SIG-M5 treated with dmso at 0.1 percent for 504 hours (cell line): Measurements from ENCODE around the gene NES.

Experiments used
- DNase-seq: peaks from one replicate; lab custom pipeline; 2025; ENCODE audit not compliant: unreplicated experiment; lab: John Stamatoyannopoulos, UW

NES gene

DNA sequence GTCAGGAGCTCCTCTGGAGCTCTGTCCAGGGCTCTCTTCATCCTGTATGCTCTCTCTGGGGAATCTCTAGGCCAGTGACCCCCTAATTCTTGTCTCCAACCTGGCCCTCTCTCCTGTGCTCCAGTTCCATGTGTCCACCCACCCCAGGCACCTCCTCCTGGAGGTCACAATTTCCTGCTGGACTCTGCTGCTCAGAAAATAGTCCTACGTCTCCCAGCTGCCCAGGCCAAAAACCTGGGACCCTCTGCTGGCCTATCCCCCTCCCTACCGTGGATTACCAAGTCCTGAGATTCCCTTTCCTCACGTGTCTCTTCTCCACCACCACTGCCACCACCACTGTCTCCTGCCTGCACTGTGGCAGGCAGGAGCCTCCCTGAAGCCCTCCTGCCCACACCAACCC is 11.7 kb downstream of the NES start:
- no peak for DNase-seq

DNA sequence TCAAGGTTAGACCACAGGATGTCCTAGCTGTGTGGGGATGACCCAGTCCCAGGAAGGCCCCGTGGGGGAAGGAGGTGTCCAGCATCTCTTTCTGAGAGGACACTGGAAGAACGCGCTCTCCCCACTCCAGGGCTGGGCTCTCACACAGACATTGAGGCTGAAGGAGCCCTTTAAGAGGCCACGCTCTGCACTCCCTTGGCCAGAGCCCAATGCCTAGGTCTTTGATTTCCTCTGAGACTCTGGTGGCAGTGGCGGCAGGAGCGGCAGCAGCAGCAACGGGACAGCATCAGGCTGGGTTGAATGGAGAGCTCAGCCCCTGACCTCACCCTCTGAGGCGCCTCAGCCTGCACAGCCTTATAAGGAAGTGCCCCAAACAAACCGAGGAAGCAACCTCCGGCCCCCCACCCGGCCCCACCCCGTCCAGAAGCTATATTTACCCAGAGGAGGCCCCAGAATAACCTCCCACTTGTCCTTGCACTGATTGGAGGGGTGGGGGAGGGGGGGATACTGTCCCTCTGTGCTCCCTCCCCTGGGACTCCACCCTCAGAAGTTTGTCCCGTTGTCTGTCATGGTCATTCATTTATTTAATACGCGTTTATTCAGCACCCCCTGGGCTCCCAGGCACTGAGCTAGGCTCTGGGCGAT is 12.3 kb downstream of the NES start:
- DNase-seq = peak; percentile 28

DNA sequence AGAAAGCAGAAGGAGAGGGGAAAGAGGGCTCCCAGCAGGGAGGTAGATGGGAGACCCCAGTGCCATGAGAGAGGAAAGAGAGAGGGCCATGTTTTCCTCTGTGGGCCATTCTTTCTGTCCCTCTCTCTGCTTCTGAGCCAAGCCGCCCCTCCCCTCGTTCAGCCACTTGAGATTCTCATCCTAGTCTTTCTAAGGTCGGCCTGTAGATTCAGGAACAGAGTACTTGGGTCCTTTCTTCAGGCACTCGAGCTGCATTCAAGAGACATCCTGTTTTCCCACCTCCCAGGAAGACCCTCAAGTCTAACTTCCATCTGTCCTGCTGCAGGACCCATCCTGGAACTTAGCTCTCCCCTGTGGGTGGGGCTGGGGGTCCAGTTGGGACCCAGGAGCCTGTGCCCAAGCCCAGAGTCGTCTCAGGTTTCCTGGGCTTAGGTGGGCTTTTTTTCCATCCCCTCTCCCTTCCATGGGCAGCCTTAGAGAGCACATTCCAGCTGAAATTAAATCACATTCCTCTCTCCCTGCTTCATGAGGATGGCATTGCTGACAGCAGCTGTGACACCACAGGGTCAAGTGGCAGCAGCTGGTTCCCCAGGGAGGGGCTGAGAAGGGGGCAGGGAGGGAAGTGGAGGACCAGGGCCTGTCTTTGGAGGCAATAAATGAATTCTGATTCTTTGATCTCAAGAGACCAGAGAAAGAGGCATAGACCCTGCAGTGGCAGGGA is 13.0 kb downstream of the NES start:
- no peak for DNase-seq

DNA sequence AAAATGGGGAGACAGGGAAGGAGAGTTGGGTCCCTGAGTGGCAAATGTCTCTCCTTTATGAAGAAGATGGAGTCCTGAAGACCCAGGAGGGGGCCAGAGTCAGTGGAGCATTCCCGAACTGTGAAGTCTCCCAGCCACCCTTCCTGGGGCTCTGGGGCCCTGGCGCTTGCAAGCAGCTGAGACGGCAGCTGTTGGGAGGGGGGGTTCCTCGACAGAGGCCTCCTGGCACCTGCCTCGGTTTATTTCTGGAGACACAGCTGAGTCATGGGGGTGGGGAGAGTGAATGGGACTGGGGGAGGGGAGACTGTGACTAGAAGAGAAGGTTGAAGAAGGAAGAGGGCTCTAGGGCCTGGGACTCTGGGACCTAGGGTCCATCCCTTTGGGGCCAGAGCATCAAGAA is 14.0 kb downstream of the NES start:
- DNase-seq = no peak

DNA sequence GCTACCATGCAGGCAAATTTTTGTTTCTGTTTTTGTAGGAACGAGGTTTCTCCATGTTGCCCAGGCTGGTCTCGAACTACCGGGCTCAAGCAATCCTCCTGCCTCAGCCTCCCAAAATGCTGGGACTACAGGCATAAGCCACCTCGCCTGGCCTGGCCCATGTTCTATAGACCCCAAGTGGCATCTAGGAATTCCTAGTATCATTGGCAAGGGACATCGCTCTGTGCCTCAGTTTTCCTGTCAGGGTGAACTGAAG is 14.5 kb downstream of the NES start:
- no peak for DNase-seq

DNA sequence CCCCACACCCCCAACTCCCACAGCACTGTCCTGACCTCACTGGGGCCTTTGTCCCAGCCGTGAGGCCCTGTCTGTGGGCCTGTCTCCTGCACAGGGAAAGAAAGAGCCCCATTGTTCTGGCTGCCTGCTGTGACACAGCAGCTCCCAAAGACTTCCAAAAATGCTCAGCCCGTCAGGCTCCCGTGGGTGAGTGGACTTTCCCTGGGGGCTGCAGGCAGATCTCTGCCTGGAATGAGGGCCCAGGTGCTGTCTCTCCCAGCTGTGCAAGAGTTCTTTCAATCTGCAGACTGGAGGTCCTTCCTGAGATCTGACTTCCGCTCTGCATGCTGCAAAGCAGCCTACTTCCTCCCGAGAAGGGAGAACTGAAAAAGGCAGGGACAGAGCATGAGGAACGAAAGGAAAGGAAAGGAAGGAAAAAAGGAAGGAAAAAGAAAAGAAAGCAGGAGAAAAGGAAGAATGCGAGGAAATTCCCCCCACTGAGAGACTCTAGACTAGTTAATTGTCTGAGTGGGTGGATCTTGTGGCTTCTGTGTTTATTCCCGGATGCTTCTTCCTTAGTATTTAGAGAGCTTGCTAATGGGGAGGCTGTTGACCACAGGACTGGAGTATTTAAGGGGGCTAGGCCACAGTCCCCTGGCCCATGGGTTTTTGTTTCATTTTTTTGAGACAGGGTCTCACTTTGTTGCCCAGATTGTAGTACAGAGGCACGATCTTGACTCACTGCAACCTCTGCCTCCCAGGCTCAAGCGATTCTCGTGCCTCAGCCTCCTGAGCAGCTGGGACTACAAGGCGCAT is 15.0 kb downstream of the NES start:
- peak; percentile 36 for DNase-seq

- no peak for DNase-seq
Measured at GRCh38 chr1:156660752-156661112, 16.5 kb downstream of the NES start.

- peak; percentile 91 for DNase-seq
Measured at GRCh38 chr1:156659988-156660751, 17.0 kb downstream of the NES start.

DNA sequence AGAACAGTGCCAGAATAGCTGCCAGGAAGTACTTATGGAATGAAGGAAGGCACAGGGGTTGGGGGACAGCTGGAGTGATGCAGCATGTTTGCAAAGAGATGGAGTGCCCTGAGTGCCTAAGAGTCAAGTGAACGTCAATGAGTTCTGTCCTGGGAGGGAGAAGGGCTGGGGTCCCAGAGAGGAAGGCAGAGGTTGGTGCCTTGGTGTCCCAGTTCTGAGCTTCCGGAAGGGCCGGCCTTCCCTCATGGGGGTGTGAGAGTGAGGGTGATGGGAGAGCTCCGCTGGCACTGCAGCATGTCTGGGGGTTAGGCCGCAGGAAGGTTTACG is 17.6 kb downstream of the NES start:
- no peak for DNase-seq

DNA sequence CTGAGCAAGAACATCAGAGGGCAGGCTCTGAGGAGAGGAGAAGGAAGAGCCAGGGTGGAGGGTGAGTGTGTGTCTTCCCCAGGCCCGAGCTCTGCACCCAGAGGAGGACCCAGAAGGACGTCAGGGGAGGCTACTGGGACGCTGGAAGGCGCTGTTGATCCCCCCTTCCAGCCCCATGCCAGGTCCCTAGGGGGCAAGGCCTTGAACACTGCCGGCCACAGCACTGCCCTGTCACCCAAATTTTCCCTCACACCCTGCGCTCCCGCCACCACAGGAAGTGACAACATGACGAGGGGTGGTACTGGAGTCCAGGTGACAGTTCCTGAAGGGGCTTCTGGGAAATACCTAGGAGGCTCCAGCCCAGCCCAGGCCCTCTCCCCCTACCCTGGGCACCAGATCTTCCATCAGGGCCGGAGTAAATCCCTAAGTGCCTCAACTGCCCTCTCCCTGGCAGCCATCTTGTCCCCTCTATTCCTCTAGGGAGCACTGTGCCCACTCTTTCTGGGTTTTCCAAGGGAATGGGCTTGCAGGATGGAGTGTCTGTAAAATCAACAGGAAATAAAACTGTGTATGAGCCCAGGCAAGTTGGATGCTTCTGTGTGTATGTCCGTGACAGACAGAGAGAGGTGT is 18.1 kb downstream of the NES start:
- DNase-seq = no peak

DNA sequence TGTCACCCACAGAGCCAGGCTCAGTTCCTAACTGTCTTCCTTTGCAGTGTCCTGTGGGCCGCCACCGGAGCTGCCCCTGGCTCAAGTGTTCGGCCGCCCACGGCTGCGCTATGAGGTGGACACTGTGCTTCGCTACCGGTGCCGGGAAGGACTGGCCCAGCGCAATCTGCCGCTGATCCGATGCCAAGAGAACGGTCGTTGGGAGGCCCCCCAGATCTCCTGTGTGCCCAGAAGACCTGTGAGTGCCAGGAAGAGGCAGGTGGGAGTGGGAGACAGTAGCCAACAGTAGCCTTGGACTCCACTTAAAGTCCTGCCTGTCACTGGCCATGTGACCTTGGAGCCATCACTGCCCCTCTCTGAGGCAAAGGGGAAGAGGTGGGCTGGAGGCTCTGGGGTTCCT is 18.7 kb downstream of the NES start:
- no peak for DNase-seq

DNA sequence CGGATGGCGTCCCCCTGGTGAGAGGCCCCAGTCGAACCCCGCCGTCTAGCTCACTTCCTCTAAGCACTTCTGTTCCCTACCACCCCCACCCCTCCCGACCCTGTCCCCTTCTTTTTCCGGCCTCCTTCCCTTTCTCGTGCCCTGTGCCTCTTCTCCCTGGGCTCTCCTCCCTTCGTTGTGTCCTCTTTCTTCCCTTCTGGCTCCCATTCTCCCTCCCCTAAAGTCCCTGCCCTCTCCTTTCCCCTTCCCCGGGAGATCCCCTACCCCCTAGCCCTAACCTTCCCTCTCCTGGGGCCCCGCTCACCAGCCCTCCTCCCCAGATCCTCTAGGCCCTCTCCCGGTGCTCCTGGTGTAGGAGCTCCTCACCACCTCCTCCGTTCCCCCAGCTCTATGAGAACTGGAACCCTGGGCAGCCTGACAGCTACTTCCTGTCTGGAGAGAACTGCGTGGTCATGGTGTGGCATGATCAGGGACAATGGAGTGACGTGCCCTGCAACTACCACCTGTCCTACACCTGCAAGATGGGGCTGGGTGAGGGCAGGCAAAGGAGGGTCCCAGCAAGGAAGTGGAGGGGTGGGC is 19.4 kb downstream of the NES start:
- peak; percentile 70 for DNase-seq

DNA sequence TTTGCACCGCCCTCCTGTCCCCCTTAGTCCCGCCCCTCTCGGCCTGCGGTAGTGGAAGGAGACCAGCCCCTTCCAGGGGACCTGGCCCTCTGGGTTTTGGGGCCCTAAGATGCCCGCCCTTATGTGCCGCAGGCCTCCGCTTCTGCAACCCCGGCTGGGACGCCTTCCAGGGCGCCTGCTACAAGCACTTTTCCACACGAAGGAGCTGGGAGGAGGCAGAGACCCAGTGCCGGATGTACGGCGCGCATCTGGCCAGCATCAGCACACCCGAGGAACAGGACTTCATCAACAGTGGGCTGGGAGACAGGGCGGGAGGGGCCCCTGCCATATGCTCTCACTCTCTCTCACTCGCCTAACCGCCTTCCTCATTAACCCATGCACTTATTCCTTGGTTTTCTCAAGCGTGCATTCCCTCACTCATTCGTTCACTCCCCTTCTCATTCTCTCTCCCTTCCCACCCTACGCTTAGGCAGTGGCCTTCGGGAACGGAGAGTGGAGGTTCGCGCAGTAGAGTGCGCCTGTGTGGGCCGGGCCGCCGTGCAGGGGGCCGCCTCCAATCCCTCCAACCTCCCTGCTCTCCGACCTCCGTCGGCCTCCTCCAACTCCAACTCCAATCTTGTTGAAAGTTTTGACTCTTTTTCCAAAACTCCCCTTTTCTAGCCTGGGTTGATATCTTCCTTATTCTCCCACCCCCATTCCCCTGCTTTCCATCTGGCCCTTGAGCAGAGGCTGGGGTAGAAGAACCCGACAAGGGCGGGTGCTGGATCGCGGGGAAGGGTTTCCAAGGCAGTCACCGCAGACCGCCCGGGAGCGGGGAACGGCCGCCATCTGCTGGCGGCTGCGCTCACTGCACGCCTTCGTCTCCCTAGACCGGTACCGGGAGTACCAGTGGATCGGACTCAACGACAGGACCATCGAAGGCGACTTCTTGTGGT is 20.1 kb downstream of the NES start:
- peak; percentile 70 for DNase-seq

DNA sequence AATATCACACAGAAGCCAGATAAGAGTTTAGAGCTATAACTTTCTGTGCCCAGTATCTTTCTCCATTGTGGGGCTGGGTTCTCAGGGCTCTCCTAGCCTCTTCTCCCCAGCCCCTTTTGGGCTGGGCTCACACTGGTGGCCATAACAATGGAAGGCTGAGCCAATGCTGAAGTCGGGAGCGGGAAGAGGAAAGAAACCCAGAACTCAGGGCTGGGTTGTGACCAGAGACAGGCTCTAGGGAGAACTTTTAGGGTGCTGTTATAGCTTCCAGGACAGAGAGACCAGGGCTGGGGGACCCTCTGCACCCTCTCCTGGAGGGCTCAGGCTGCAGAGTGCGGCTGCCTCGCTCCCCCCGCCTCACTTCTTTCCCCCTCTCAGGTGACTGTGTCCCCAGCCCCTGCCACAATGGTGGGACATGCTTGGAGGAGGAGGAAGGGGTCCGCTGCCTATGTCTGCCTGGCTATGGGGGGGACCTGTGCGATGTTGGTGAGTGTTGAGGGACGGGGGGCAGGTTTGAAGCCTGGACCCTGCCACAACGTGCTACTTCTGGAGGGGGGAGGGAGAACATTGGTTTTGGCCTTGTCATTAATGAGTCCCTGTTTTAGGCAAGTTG is 21.2 kb downstream of the NES start:
- DNase-seq = no peak

GRCh38 chr1:156655151-156655903 is 21.9 kb downstream of the NES start:
- DNase-seq = peak; percentile 40

GRCh38 chr1:156654700-156655099 is 22.5 kb downstream of the NES start:
- DNase-seq = no peak

GRCh38 chr1:156652992-156653355 is 24.2 kb downstream of the NES start:
- no peak for DNase-seq

GRCh38 chr1:156652131-156652991 is 24.8 kb downstream of the NES start:
- peak; percentile 66 for DNase-seq
